ENCODE results near the gene TSTD2. TPM values are rescaled to one million over a fixed set of nuclear protein-coding genes. Genes with fewer than 3 reads are reported as not detected.

Gene TSTD2
- polyA plus RNA-seq, 1 of the 3 experiments (the other 2 are of a cell fraction) = 11.5 TPM

- Histone ChIP-seq H3K27ac (ENCODE audit: low read depth in 2 of 2, low read length in 1 of 2) (no peak overlapping the region), H4K20me1 (ENCODE audit: insufficient read depth) (no peaks in the 10 kb centered on the region), H3K36me3 (replicated peaks in 1 of 2; ENCODE audit: control insufficient read depth in 1 of 2, insufficient read depth in 2 of 2, low read length in 1 of 2) (peaks cover 0 to 7% of the 10 kb centered on the region in 2 experiments), H3K9me2 (no peaks in the 10 kb centered on the region), H3K79me2 (ENCODE audit: insufficient read depth) (no peaks in the 10 kb centered on the region), H3K4me3 (ENCODE audit: low read depth in 2 of 2, low read length in 1 of 2) (no peak overlapping the region), H3F3A (replicated peaks; ENCODE audit: insufficient read depth) (no peaks in the 10 kb centered on the region), H3K4me1 (ENCODE audit: control insufficient read depth in 1 of 2, insufficient read depth in 2 of 2, low read depth in 1 of 2, low read length in 1 of 2) (peaks cover 0 to 32% of the 10 kb centered on the region in 2 experiments; a peak in 2 of 4 replicates), H2AFZ (ENCODE audit: low read depth) (no peak overlapping the region), H3K9me3 (no peaks in the 10 kb centered on the region), H3K4me2 (no peak overlapping the region), H3K27me3 (ENCODE audit: insufficient read depth) (0 out of 2 replicates have a peak, but pooled peaks cover 7% of the 10 kb centered on the region), H3K9ac (no peak overlapping the region)
- DNase-seq = no peak
- ChIA-PET CTCF (no interaction called here), POLR2A (no interaction called here)
- WGBS (ENCODE audit: low lambda C conversion rate) = 75% methylated on average over 5 of the region's 5 CpGs
- TF ChIP-seq GABPA (IDR thresholded peaks at IDR 0.05; ENCODE audit: low read depth) = no peak
- no peak for TF ChIP-seq TCF12 (IDR thresholded peaks at IDR 0.05)
- TF ChIP-seq RXRA (IDR thresholded peaks at IDR 0.05; ENCODE audit: borderline replicate concordance, low read depth) = no peak
- no peak for TF ChIP-seq MXI1 (IDR thresholded peaks at IDR 0.05; ENCODE audit: low read depth, low read length)
Measured at GRCh38 chr9:97551308-97551707, 81.9 kb downstream of the TSTD2 start.

GRCh38 chr9:97550386-97550785 lies 82.8 kb downstream of the TSTD2 start:
- Histone ChIP-seq H3K36me3 (replicated peaks in 1 of 2; ENCODE audit: control insufficient read depth in 1 of 2, insufficient read depth in 2 of 2, low read length in 1 of 2) (peaks cover 0 to 4% of the 10 kb centered on the region in 2 experiments), H2AFZ (ENCODE audit: low read depth) (no peak overlapping the region), H4K20me1 (ENCODE audit: insufficient read depth) (no peaks in the 10 kb centered on the region), H3K27me3 (ENCODE audit: insufficient read depth) (no peaks in the 10 kb centered on the region), H3F3A (replicated peaks; ENCODE audit: insufficient read depth) (no peaks in the 10 kb centered on the region), H3K4me1 (ENCODE audit: control insufficient read depth in 1 of 2, insufficient read depth in 2 of 2, low read depth in 1 of 2, low read length in 1 of 2) (peaks cover 0 to 23% of the 10 kb centered on the region in 2 experiments; a peak in 1 of 4 replicates), H3K9me3 (no peaks in the 10 kb centered on the region), H3K9ac (no peak overlapping the region), H3K79me2 (ENCODE audit: insufficient read depth) (no peaks in the 10 kb centered on the region), H3K27ac (ENCODE audit: low read depth in 2 of 2, low read length in 1 of 2) (no peak overlapping the region), H3K4me2 (no peak overlapping the region), H3K9me2 (no peaks in the 10 kb centered on the region), H3K4me3 (ENCODE audit: low read depth in 2 of 2, low read length in 1 of 2) (no peak overlapping the region)
- CTCF ChIA-PET = no interaction called here
- DNase-seq = no peak
- WGBS (ENCODE audit: low lambda C conversion rate) = 63% methylated on average over 1 of the region's 1 CpG
- POLR2A ChIA-PET = no interaction called here
- TF ChIP-seq POLR2AphosphoS5 (IDR thresholded peaks at IDR 0.05; ENCODE audit: low read depth, low read length) = no peak
- no peak for TF ChIP-seq YY1 (IDR thresholded peaks at IDR 0.05; ENCODE audit: low read depth)
- no peak for TF ChIP-seq FOSL2 (IDR thresholded peaks at IDR 0.05; ENCODE audit: borderline replicate concordance, low read depth)
- TF ChIP-seq TEAD4 (IDR thresholded peaks at IDR 0.05; ENCODE audit: borderline replicate concordance, insufficient read depth) = no peak
- no peak for TF ChIP-seq IRF3 (IDR thresholded peaks at IDR 0.05; ENCODE audit: low read depth, low read length)
- TF ChIP-seq CHD2 (IDR thresholded peaks at IDR 0.05; ENCODE audit: low read length, partially characterized antibody) = no peak
- TF ChIP-seq, protein P1, sequence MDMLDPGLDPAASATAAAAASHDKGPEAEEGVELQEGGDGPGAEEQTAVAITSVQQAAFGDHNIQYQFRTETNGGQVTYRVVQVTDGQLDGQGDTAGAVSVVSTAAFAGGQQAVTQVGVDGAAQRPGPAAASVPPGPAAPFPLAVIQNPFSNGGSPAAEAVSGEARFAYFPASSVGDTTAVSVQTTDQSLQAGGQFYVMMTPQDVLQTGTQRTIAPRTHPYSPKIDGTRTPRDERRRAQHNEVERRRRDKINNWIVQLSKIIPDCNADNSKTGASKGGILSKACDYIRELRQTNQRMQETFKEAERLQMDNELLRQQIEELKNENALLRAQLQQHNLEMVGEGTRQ (IDR thresholded peaks at IDR 0.05; ENCODE audit: borderline replicate concordance, low read depth, low read length) = no peak
- TF ChIP-seq TAF1 (IDR thresholded peaks at IDR 0.05; ENCODE audit: borderline replicate concordance, low read depth, low read length) = no peak
- TF ChIP-seq RXRA (IDR thresholded peaks at IDR 0.05; ENCODE audit: borderline replicate concordance, low read depth) = no peak
- TF ChIP-seq, protein P2, sequence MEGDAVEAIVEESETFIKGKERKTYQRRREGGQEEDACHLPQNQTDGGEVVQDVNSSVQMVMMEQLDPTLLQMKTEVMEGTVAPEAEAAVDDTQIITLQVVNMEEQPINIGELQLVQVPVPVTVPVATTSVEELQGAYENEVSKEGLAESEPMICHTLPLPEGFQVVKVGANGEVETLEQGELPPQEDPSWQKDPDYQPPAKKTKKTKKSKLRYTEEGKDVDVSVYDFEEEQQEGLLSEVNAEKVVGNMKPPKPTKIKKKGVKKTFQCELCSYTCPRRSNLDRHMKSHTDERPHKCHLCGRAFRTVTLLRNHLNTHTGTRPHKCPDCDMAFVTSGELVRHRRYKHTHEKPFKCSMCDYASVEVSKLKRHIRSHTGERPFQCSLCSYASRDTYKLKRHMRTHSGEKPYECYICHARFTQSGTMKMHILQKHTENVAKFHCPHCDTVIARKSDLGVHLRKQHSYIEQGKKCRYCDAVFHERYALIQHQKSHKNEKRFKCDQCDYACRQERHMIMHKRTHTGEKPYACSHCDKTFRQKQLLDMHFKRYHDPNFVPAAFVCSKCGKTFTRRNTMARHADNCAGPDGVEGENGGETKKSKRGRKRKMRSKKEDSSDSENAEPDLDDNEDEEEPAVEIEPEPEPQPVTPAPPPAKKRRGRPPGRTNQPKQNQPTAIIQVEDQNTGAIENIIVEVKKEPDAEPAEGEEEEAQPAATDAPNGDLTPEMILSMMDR (IDR thresholded peaks at IDR 0.05) = no peak
- no peak for TF ChIP-seq TCF12 (IDR thresholded peaks at IDR 0.05)

Other genes starting within 250 kb of the TSTD2 start
- 4.9 and 5.8 TPM in 2 replicates for gene TDRD7, start 221.3 kb downstream of the TSTD2 start, polyA plus RNA-seq (2012; rRNA removed)
- 0.54 and 1.6 TPM in 2 replicates for gene TMOD1, start 131.7 kb downstream of the TSTD2 start, polyA plus RNA-seq (2012; rRNA removed)
- gene NCBP1, start 453 bp upstream of the TSTD2 start, polyA plus RNA-seq (2012; rRNA removed) = 11.3 and 15.6 TPM in 2 replicates
- gene XPA, start 64.0 kb upstream of the TSTD2 start, polyA plus RNA-seq (2012; rRNA removed) = 3.2 and 3.3 TPM in 2 replicates
- 0.03 and 0.08 TPM in 2 replicates for gene FOXE1, start 219.9 kb upstream of the TSTD2 start, polyA plus RNA-seq (2012; rRNA removed)

Measured in SK-N-SH (cell line).